Fibroblast of villous mesenchyme (primary cell): ENCODE results near the gene AUTS2. TPM values are rescaled to one million over a fixed set of nuclear protein-coding genes. Genes with fewer than 3 reads are reported as not detected.

ENCODE experiments used
- DNase-seq: peaks from one replicate; pipeline ENCODE4 v3.0.0-alpha.2; 2010; ENCODE audit warnings: low read depth
- H3K4me3 ChIP-seq: 2 replicates; pipeline ENCODE4 v1.5.1; 2011; ENCODE audit warnings: low read depth, mild to moderate bottlenecking, low read length
- CTCF ChIP-seq: IDR thresholded peaks from 2 replicates; pipeline ENCODE4 v1.5.1; 2012; ENCODE audit warnings: low read depth, mild to moderate bottlenecking, low read length; ENCODE audit not compliant: insufficient read depth
- total RNA-seq: library from RNA; depleted of rRNA; stranded (reverse); fragments of >200 nt; gene quantifications from 2 replicates; pipeline ENCODE4 v1.2.3, GENCODE V29; 2012

AUTS2 gene
- total RNA-seq, 1 donor, result 3.9 TPM

DNA sequence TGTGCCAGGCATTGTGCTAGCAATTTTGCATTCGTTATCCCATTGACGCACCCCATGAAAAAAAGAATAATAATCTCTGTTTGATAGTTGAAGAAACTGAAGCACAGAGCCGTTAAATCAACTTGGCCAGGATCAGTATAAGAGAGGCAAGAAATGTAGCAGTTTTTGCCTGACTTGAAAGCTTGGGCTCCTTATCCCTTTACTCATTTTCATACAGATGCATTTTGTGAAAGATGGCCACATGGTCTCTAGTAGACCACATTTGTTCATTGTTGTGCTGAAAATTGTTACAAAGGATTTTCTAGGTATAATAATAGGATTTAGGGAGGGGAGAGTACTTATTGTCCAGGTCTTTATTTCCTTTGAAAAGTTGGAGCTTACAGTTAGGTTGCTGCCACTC is 14.7 kb downstream of the AUTS2 start:
- no peak for TF ChIP-seq CTCF
- no peak for DNase-seq
- no peak overlapping the region for H3K4me3 ChIP-seq

DNA sequence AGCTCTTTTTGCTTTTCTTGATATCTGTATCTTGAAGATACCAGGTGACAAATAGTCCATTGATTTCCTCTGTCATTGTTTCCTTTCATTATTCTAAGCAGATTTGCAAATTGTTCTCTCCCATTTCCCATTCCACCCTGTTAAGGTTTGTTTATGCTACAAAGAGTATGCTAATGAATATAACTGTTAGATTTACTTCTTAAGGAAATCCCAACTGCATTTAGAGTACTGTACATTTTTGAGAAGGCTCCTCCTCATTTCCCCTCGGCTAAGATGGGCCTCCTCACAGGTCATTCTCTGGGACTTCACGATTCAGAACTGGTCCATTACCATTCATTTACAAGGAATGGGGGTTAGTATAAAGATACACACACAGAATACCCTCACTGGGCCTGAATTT is 15.6 kb downstream of the AUTS2 start:
- TF ChIP-seq CTCF, result no peak
- no peak overlapping the region for H3K4me3 ChIP-seq

DNA sequence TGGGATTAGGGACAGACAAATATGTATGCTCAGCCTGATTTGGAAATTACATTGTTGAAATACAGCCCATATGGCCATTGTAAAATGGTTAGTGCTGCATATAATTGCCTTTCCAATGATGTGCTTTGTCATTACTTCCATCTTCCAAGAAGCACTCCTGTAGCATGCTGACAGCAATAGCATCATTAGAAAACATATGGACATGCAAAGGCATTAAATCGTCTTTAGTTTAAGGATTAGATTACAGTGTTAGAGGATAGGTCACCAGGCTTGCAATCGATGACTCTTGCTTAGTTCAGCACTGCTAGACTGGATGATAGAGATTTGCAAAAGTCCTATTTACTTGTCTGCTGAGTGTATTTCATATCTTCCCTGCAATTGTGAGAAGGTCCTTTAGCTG is 17.4 kb downstream of the AUTS2 start:
- DNase-seq, result no peak
- H3K4me3 ChIP-seq, result no peak overlapping the region
- no peak for TF ChIP-seq CTCF

More for the DNA sequence above, 15.6 kb downstream of the AUTS2 start:
- DNase-seq, result no peak

- H3K4me3 ChIP-seq, result no peak overlapping the region
- DNase-seq, result no peak
- no peak for TF ChIP-seq CTCF
These were observed 19.1 kb downstream of the AUTS2 start for GRCh38 chr7:69617364-69617763.

DNA sequence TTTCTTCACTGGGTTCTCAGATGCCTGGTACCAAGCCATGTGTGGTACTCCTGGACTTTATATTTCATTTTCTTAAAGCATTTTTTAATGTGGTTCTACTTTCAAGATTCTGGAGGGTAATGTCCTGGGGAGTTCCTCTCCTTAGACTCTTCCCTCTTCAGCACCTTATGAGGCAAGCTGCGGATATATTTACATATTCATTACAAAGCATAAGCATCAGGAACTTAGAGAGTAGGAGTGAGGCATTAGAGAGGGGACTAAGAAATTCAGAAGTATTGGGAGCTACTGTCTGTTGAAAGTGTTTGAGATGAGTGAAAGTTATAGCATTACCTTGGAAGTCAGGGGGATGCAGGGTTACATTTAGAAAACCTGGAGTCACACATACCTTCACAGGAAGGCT is 20.8 kb downstream of the AUTS2 start:
- TF ChIP-seq CTCF, result no peak
- no peak overlapping the region for H3K4me3 ChIP-seq
- DNase-seq, result no peak

DNA sequence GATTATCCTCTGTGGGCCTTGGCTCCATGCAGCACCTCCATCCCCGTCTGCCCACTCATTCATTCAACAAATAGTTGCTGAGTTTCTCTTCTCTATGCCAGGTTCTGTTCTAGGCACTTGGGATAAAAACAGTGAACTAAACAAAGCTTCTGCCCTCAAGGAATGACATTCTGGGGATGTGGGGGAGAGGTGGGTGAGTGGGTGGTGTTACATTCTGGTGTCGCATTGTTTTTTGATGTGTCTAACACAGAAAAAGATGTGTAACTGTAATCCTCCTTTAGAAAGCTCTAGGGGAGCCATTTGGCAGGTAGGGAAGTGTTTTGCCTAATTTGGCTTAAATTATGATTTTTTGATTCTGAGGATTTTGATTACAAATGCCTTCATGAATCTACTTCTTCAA is 21.4 kb downstream of the AUTS2 start:
- no peak for TF ChIP-seq CTCF
- no peak for DNase-seq
- H3K4me3 ChIP-seq, result no peak overlapping the region

DNA sequence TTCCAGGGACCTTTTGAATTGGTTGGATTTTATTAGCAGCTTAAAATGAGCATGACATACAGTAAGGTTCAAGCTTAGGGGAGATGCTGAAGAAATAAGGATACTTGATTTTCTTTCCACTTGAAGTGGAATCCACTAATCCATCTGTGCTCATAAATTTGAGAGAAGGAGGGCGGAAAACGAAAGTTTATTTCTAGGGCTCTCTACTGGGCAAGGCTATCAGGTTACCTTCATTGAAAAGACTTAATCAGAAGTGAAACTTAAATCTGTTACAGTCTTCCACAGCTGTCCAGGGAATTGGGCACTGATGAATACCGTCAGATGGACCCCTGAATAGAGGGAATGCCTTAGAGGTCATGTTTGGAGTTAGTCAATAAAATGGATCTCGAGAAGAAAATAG is 21.8 kb downstream of the AUTS2 start:
- DNase-seq, result peak; percentile 28
- H3K4me3 ChIP-seq, result no peak overlapping the region
- no peak for TF ChIP-seq CTCF
